Epidermal melanocyte (primary cell): Measurements from ENCODE around the gene CHML.

Experiments
- DNase-seq: peaks from one replicate; pipeline ENCODE4 v3.0.0; 2011; ENCODE audit warnings: low spot score; ENCODE audit not compliant: insufficient read length

CHML gene

GRCh38 chr1:241591317-241591716 is 48.9 kb downstream of the CHML start:
- DNase-seq, result no peak

DNA sequence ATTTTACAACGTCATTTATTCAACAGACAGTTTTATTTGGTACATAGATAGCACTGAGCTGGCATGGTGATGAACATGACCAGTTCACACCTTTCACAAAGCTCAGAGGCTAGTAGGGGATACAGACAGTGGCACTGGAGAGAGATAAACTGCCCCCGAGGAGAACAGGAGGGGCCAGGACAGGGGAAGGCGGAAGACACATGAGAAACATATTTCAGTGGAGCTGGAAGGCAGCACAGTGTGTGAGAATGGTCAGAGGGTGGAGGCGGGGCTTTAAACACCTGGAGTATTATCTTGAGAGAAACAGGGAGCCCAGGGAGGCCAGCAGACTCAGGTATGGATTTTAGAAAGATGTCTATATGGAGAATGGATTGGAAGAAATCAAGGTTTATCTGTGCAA is 49.5 kb downstream of the CHML start:
- DNase-seq, result no peak
